ENCODE measurements around the gene PHKB.

PHKB gene

DNA sequence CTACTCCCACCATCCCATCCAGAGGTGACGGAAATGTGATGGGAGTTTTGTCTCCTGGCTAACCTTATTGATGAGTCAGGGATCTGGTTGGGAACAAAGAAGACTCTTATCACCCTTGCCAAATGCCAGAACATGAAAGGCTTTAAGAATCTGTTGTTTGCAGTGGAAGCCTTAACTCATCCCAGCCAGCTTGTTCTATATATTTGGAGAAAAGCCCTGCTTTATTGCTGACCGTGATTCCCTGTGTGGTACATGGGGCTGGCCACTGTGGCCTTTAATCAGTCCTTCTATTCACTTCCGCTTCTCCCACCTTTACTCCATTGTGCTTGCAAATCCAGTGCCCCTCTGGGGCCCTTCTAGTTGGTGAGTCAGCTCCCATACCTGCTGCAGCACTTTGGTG, 156.6 kb downstream of the PHKB start:
- TF ChIP-seq, protein P1, sequence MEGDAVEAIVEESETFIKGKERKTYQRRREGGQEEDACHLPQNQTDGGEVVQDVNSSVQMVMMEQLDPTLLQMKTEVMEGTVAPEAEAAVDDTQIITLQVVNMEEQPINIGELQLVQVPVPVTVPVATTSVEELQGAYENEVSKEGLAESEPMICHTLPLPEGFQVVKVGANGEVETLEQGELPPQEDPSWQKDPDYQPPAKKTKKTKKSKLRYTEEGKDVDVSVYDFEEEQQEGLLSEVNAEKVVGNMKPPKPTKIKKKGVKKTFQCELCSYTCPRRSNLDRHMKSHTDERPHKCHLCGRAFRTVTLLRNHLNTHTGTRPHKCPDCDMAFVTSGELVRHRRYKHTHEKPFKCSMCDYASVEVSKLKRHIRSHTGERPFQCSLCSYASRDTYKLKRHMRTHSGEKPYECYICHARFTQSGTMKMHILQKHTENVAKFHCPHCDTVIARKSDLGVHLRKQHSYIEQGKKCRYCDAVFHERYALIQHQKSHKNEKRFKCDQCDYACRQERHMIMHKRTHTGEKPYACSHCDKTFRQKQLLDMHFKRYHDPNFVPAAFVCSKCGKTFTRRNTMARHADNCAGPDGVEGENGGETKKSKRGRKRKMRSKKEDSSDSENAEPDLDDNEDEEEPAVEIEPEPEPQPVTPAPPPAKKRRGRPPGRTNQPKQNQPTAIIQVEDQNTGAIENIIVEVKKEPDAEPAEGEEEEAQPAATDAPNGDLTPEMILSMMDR (IDR thresholded peaks at IDR 0.05; ENCODE audit: extremely low read depth, missing control alignments): no peak
- no peak for DNase-seq (ENCODE audit: low spot score)

DNA sequence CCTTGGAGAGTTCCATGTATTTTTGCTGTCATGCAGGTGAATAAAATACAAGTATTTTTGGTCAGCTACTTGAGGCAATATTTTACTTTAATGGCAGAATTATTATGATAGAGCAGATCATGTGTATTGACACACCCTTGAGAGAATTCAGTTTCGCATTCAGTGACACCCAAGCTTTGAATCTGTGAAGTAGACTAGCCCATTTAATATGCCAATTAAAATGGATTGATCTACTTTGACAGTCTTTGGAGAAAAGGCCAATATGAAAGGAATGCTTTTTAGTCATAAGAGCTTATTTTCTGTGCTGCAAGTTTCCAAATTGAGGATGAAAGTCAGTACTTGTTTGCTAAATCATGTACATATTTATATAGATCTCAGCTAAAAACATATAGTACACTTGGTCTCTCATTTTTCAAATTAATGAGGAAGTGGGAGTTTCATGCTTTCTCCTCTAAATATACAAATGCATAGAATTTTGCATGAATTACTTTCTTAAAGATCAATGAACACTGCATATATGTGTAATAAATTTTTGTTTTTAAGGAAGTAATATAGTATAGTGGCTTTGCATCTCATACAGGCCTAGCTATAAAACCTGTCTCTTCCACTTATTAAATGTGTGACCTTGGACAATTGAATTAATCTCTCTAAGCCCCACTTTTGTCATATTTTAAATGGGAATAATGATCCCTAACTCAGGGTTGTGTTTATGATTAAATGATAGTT, 161.5 kb downstream of the PHKB start:
- no peak for DNase-seq (ENCODE audit: low spot score)
- TF ChIP-seq, protein P1 (IDR thresholded peaks at IDR 0.05; ENCODE audit: extremely low read depth, missing control alignments): no peak

DNA sequence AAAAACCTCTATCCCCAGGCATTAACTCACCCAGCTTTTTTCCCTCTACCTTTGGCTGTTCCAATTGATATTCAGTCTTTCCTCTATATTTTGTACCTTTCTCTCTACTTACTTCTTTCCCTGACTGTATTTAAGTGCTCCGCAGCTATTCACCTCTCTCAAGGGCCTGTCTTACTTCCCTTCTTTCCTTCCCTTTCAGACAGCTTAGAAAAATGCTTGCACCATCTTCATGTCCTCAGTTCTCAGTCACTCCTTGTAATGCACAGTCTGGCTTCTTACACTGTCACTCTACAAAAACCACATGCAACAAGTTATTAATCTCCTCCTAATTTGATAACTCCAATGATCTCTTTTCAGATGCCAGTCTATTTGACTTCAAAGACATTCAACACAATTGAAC, 163.4 kb downstream of the PHKB start:
- DNase-seq (ENCODE audit: low spot score): no peak
- TF ChIP-seq, protein P1 (IDR thresholded peaks at IDR 0.05; ENCODE audit: extremely low read depth, missing control alignments): no peak

DNA sequence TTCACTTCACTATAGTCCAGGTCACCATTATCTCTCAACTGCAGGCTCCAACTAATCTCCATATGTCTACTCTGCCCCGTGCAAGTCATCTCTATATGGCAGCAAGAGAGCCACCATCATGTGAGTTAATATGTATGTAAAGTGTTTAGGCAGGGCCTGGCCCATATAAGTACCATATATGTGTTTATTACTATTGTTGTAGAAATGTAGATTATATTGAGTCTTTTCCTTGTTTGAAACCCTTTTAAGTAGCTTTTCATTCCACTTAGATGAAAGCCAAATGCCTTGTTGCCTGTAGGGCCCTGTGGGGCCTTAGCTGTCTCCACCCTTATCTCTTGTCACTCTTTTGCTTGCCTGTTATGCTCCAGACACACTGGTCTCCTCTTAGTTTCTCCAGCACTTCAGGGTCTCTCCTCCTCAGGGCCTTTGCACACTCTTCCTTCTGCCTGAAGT, 164.0 kb downstream of the PHKB start:
- TF ChIP-seq, protein P1 (IDR thresholded peaks at IDR 0.05; ENCODE audit: extremely low read depth, missing control alignments): no peak
- no peak for DNase-seq (ENCODE audit: low spot score)

DNA sequence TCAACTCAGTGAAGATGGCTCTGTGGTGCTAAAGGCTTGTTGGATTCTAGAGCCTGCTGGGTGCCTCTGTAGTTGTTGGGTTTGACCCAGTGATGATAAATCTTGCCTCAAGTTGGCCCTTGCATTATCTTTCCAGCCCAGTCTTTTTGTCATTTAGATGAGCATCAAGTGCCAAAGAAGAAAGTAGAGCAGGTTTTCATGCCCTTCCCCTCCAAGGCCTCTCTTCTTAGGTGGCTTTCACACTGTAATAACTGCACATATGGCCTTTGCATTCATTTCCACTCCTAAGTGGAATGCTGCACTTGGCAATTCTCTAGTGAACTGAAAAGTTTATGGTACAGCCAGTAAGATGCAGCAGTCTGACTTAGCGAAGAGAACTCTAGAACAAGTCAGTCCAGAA, 165.1 kb downstream of the PHKB start:
- DNase-seq (ENCODE audit: low spot score): no peak
- TF ChIP-seq, protein P1 (IDR thresholded peaks at IDR 0.05; ENCODE audit: extremely low read depth, missing control alignments): no peak

DNA sequence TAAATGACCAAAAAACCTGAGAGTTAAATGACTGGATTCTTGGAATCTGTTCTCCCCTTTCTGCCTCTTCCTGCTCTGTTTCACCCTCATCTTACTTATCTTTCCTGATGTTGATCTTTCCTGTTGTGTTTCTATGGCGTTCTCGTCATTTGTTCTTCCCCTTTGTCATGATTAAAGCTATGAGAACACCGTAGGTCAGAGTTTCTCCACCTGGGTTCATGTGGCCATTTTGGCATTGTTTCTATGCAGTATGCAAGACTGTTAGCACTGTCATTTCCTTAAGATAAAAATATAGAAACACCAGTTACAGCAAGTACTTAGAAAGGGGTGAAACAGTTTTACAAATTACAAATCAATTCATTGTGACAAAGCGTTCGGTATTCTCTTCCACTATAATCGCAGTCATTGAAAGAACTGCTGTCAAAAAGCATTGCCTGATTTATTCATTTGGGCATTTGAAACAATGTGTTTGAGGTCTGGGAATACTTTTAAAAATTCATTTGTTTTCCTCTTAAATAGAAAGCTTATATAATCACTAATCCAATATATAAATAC, 166.0 kb downstream of the PHKB start:
- TF ChIP-seq, protein P1 (IDR thresholded peaks at IDR 0.05; ENCODE audit: extremely low read depth, missing control alignments): no peak
- DNase-seq (ENCODE audit: low spot score): no peak

DNA sequence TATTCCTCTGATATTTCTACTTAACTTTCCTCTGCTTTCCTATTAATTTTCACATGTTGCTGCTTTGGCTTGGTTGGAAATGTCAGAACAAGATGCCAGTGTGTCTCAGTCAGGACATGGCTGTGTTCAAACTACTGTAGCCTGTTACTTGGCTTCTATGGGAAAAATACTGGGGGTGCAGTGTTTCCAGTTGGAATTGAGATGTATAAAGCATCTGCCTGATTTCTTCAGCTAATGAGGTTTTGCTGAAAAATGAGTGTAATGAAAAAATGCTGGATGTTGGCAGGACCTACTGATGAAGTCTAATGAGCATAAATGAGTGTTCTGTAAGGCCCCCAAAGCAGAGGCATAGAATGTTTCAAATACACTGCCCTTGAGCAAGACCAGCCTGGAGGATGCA, 166.6 kb downstream of the PHKB start:
- TF ChIP-seq, protein P1 (IDR thresholded peaks at IDR 0.05; ENCODE audit: extremely low read depth, missing control alignments): no peak
- no peak for DNase-seq (ENCODE audit: low spot score)

Measured in GM20000 (cell line).